GM12891 (cell line): ENCODE data around the gene STRA6.

Source experiments
- DNase-seq: peaks from one replicate; pipeline ENCODE4 v3.0.0; 2011; ENCODE audit warnings: low spot score; ENCODE audit not compliant: insufficient read length
- FAIRE-seq: peaks from 2 replicates; lab custom pipeline; 2011; peaks lifted over from hg19 to GRCh38; lab: Jason Lieb, UNC
- PAX5 ChIP-seq: IDR thresholded peaks from 2 replicates; pipeline ENCODE4 v1.6.1; 2011; ENCODE audit warnings: low read length, moderate library complexity, mild to moderate bottlenecking; ENCODE audit not compliant: insufficient read depth, severe bottlenecking
- POLR2A ChIP-seq: IDR thresholded peaks from 2 replicates; pipeline ENCODE4 v1.6.1; 2011; ENCODE audit warnings: low read depth, low read length, control low read depth
- POLR2AphosphoS5 ChIP-seq: IDR thresholded peaks from 2 replicates; pipeline ENCODE4 v1.6.1; 2011; ENCODE audit warnings: low read depth, low read length, control low read depth
- POU2F2 ChIP-seq: IDR thresholded peaks from 2 replicates; pipeline ENCODE4 v1.6.1; 2011; ENCODE audit warnings: low read depth, mild to moderate bottlenecking, control low read depth, low read length, moderate library complexity
- SPI1 ChIP-seq: IDR thresholded peaks from 2 replicates; pipeline ENCODE4 v1.6.1; 2011; ENCODE audit warnings: low read depth, low read length, control low read depth
- TAF1 ChIP-seq: IDR thresholded peaks from 2 replicates; pipeline ENCODE4 v1.6.1; 2011; ENCODE audit warnings: low read depth, low read length, control low read depth

STRA6 gene

DNA sequence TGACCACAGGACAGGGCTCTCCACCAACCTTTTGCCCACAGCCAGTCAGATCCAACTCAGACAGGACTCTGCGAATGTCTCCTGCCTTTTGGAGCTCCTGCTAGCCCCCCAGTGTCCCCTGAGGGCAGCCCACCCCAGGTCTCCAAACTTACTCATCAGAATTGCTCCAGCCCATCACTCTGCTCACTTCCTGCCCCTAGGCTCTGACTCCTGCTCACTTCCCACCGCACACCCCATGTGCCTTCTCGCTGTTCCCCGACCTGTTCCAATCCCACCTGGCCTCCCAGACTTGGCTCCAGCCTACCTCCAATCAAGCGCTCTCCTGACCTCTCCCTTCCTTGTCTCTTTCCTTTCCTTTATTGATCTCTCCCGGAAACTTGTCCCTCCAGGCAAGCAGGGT lies 5.9 kb upstream of the STRA6 start:
- no peak for FAIRE-seq
- TF ChIP-seq POLR2AphosphoS5 (no peak), POLR2A (no peak), TAF1 (no peak), POU2F2 (no peak), SPI1 (no peak), PAX5 (no peak)
- no peak for DNase-seq

DNA sequence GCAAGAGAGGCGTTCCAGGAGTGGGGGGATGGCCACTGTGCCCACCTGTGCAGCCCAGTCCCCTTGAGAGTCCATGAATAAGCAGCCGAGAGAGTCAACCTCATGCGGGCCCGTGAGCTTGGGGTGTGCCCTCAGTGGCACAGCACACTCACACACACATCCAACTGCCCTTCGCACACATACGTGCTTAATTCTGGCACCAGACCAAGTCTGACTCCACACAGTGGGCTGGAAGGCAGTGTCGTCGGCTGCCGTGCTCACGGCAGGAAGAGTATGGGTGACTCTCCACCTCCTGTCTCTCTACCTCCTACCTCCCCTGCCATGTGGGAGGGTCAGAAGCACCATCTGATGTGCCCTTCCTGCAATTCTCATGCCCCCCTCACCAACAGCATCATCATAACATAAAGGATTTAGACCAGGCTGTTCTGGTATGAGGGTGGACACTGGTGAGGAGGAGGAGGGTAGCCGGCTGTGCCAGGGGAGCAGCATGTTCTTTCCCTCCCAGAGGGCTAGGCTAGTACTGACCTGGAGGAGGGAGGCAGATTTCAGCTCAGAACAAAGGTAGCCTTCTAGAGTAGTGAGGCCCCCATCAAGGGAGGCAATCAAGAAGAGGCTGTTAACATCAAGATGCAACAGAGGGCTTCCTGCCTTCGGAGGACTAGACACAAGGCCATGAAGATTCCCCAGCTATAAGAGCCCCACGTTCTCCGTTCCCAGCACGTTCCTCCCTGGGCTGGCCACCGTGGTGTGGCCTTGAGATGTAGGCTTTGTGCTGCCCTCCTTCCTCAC lies 5.3 kb upstream of the STRA6 start:
- TF ChIP-seq POU2F2 (no peak), PAX5 (no peak), POLR2A (no peak), TAF1 (no peak), SPI1 (no peak), POLR2AphosphoS5 (no peak)
- FAIRE-seq, result no peak

DNA sequence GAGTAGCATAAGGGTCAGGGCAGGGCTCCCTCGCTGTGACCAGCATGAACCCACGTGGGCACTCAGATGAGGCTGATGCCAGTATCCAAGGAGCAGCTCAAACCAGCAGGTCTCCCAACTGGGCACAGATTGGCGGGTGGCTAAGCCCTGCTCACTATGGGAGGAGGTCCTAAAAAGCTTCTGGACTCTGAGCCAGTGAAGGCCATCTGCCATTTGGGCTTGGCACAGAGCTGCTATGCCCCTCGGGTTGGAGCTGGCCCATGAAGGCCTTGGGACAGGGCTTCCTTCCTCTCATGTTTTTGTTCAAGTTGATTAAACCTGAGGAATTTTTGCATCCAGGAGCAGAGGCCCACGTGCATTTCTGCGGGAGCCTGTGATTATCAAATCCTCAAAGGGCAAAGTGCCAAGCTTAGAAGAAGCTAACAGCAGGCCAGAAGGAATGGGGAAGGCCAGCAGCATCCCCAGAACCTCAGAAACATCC lies 4.3 kb upstream of the STRA6 start:
- FAIRE-seq (no peak), DNase-seq (no peak)
- TF ChIP-seq PAX5 (no peak), TAF1 (no peak), POLR2A (no peak)

More for the DNA sequence above, 5.3 kb upstream of the STRA6 start:
- DNase-seq, result no peak

DNA sequence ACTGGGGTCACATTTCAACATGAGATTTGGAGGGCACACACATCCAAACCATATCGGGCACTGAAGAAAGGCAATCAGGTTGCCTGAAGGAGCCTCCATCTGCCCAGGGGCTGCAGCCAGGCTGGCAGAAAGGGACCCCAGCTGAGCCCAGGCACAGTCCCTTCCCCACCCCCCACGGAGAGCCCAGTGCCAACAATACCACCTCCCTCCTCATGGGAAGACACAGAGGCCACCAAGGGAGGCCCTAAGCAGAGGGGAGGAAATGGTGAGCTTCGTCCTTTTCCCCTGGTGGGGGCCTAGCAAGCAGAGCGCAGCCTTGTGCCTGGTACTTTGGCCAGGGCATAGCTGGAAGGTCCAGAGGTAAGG lies 3.0 kb upstream of the STRA6 start:
- FAIRE-seq (no peak), DNase-seq (no peak)
- TF ChIP-seq PAX5, result no peak
- TF ChIP-seq POU2F2, result no peak
- TF ChIP-seq SPI1, result no peak
- no peak for TF ChIP-seq POLR2A
- TF ChIP-seq TAF1, result no peak
- TF ChIP-seq POLR2AphosphoS5, result no peak

DNA sequence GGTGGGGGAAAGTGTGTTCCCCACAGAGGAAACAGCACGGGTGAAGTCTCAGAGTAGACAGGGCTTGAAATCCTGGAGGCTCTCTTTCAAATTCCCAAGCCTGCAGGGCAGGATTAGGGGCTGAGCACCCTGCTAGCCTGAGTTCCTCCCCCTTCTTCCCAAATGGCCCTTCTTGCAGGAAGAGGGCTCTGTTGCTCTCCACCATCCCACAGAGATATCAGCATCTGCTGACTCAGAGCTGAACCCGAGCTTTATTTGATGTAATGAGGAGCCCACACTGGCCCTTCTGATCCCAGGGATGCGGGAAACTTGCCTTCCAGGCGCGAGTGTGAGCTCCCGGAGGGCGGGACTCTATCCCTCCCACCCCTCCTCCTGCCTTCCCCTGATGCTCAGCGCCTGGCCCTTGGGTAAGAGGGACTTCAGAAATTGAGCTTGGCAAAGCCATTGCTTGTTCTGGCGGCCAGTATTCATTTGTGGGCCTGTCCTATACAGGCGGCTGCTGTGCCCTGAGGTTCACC lies 1.4 kb upstream of the STRA6 start:
- DNase-seq (no peak), FAIRE-seq (no peak)
- TF ChIP-seq POLR2AphosphoS5, result no peak
- no peak for TF ChIP-seq PAX5
- TF ChIP-seq SPI1, result no peak
- TF ChIP-seq POLR2A, result no peak
- no peak for TF ChIP-seq POU2F2
- no peak for TF ChIP-seq TAF1

DNA sequence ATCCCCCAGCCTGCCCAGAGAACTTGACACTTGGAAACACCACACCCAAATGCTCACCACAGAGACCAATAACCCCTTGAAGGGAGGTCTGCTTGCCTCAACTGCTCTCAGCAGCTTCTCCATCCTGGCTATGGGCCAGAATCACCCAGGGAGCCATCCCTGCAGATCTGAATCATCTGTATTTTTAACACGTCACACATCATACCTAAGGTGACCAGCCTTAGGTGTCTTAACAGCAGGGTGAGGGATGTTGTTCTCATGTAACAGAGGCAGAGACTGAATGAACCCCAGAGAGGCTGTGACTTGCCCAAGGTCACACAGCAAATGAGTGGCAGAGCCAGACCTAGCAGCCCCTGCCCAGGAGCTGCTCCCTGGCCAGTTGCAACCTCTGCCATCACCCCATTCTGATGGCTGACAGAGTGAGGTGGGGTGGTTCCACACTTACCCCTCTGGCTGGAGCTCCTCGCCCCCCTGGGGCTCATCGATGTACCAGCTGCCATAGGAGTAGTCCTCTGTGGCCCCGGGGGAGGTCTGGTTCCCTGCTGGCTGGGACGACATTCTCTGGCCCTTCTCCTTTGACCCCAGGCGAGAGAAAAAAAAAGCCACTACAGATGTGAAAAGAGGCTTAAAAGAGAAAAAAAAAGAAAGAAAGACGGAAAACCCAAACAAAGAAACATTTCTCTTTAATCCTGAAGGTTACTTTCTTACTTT lies 722 bp downstream of the STRA6 start:
- FAIRE-seq (no peak), DNase-seq (no peak)

DNA sequence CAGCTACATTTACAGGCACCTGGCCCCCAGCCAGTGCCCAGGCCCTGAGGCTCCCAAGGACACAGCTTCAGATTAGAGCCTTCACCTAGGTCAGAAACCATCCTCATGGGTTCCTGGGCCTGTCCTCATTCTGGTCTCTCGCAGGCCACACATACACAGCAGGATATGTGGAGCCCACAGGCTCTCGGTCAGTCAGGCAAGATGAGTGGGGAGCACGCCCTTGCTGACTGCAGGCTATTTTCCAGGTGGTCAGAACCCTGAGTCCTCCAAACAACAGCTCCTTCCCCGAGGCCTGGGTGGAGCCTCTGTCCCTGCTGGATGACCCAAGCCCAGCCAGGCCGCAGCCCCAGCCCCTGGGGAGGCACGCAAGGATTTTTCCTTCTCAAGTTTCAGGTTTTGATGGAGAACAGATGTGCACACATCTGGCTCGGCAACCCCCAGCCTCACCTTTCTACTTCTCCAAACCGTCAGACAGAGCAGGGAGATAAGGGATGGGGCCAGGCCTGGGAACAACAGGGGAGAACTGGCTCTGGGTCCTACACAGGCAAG lies 1.6 kb downstream of the STRA6 start:
- DNase-seq (no peak), FAIRE-seq (no peak)
- TF ChIP-seq SPI1, result no peak
- TF ChIP-seq TAF1, result no peak
- no peak for TF ChIP-seq PAX5
- TF ChIP-seq POLR2A, result no peak
- no peak for TF ChIP-seq POLR2AphosphoS5
- TF ChIP-seq POU2F2, result no peak

More for the DNA sequence above, 722 bp downstream of the STRA6 start:
- TF ChIP-seq POLR2A (no peak), TAF1 (no peak), POU2F2 (no peak), SPI1 (no peak), PAX5 (no peak), POLR2AphosphoS5 (no peak)

DNA sequence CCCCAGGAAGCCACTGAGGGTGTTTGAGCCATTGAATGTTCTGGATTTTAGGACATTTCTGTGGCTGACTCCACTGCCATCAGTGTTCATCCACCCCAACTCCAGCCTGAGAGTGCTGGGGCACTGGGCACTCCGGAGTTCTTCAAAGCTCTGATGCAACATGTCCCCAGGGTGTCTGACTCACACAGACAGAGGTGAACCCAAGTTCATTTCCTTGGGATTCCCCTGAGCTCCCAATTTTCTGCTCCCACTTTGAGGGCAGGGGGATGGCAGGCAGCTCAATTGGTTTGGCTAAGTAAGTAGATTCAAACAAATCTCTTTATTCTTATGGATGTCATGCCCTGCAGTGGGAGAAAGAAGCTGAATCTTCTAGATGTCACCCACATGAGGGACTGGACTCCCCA lies 2.2 kb downstream of the STRA6 start:
- FAIRE-seq (no peak), DNase-seq (no peak)
- no peak for TF ChIP-seq TAF1
- TF ChIP-seq POLR2A, result no peak
- no peak for TF ChIP-seq PAX5
- TF ChIP-seq POLR2AphosphoS5, result no peak
- TF ChIP-seq POU2F2, result no peak
- TF ChIP-seq SPI1, result no peak

DNA sequence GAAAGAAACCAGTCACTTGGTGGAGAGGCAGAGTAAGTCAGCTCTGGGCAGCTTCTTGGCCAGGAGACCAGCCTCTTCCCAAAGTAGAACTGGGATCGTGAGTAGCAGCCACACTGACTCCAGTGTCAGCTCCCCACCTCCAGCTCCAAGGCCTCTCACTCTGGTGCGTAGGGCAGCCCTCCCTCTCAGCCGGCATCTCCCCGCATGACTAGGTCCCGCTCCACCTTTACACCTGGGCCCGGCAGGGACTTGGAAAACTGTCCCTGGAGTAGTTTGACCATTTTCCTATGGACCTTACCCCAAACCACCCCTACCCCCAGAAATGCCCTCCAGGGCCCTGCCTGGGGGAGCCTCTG lies 3.3 kb downstream of the STRA6 start:
- DNase-seq (no peak), FAIRE-seq (no peak)
- no peak for TF ChIP-seq SPI1
- TF ChIP-seq PAX5, result no peak
- no peak for TF ChIP-seq TAF1
- TF ChIP-seq POLR2A, result no peak
- TF ChIP-seq POU2F2, result no peak
- no peak for TF ChIP-seq POLR2AphosphoS5
